ENCODE measurements around the gene SIDT2. TPM values are rescaled to one million over a fixed set of nuclear protein-coding genes. Genes with fewer than 3 reads are reported as not detected.
A peak's percentile ranks its signal among the peaks of the same experiment; 100 is the strongest.

Gene SIDT2
- total RNA-seq, 1 experiment from 2014 or later, result 27.6 TPM

DNA sequence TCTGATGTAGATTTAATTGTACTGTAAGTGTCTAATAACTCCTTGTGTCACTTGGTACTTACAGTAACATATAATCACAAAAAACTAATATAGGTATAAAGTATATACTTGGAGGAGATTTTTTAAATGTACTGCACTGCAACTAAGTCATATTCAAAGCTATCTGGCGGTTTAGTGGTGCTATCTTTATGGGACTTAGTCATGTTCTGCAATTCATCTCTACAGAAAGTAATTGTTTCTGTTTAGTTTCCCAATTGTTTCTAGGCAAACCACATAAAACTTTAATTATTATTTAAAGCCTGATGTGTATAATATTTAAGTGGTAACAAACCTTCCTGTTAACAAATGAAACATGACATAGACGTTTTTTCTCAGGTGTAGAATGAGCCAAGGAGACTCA, 26.5 kb upstream of the SIDT2 start (continued):
- TF ChIP-seq, protein P1, sequence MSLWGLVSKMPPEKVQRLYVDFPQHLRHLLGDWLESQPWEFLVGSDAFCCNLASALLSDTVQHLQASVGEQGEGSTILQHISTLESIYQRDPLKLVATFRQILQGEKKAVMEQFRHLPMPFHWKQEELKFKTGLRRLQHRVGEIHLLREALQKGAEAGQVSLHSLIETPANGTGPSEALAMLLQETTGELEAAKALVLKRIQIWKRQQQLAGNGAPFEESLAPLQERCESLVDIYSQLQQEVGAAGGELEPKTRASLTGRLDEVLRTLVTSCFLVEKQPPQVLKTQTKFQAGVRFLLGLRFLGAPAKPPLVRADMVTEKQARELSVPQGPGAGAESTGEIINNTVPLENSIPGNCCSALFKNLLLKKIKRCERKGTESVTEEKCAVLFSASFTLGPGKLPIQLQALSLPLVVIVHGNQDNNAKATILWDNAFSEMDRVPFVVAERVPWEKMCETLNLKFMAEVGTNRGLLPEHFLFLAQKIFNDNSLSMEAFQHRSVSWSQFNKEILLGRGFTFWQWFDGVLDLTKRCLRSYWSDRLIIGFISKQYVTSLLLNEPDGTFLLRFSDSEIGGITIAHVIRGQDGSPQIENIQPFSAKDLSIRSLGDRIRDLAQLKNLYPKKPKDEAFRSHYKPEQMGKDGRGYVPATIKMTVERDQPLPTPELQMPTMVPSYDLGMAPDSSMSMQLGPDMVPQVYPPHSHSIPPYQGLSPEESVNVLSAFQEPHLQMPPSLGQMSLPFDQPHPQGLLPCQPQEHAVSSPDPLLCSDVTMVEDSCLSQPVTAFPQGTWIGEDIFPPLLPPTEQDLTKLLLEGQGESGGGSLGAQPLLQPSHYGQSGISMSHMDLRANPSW (CRISPR knock-in tag; conservative IDR thresholded peaks at IDR 0.05; ENCODE audit: low read depth), result no peak
- TF ChIP-seq, protein P2, sequence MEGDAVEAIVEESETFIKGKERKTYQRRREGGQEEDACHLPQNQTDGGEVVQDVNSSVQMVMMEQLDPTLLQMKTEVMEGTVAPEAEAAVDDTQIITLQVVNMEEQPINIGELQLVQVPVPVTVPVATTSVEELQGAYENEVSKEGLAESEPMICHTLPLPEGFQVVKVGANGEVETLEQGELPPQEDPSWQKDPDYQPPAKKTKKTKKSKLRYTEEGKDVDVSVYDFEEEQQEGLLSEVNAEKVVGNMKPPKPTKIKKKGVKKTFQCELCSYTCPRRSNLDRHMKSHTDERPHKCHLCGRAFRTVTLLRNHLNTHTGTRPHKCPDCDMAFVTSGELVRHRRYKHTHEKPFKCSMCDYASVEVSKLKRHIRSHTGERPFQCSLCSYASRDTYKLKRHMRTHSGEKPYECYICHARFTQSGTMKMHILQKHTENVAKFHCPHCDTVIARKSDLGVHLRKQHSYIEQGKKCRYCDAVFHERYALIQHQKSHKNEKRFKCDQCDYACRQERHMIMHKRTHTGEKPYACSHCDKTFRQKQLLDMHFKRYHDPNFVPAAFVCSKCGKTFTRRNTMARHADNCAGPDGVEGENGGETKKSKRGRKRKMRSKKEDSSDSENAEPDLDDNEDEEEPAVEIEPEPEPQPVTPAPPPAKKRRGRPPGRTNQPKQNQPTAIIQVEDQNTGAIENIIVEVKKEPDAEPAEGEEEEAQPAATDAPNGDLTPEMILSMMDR (IDR thresholded peaks at IDR 0.05), result no peak
- TF ChIP-seq MXD4 (CRISPR knock-in tag; IDR thresholded peaks at IDR 0.05; ENCODE audit: borderline replicate concordance), result no peak
- TF ChIP-seq IRF2 (CRISPR knock-in tag; IDR thresholded peaks at IDR 0.05; ENCODE audit: borderline replicate concordance, low read depth), result no peak
- TF ChIP-seq ZNF423 (CRISPR knock-in tag; IDR thresholded peaks at IDR 0.05), result no peak
- no peak for TF ChIP-seq ESRRA (CRISPR knock-in tag; IDR thresholded peaks at IDR 0.05; ENCODE audit: borderline replicate concordance)
- no peak for TF ChIP-seq ZNF219 (CRISPR knock-in tag; IDR thresholded peaks at IDR 0.05; ENCODE audit: borderline replicate concordance)
- TF ChIP-seq, protein P3, sequence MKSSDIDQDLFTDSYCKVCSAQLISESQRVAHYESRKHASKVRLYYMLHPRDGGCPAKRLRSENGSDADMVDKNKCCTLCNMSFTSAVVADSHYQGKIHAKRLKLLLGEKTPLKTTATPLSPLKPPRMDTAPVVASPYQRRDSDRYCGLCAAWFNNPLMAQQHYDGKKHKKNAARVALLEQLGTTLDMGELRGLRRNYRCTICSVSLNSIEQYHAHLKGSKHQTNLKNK (CRISPR knock-in tag; IDR thresholded peaks at IDR 0.05), result no peak
- TF ChIP-seq TEAD4 (CRISPR knock-in tag; IDR thresholded peaks at IDR 0.05), result no peak
- no peak for TF ChIP-seq PRRX2 (CRISPR knock-in tag; IDR thresholded peaks at IDR 0.05)
- TF ChIP-seq FOXK1 (CRISPR knock-in tag; IDR thresholded peaks at IDR 0.05), result no peak
- no peak for TF ChIP-seq NFATC4 (CRISPR knock-in tag; IDR thresholded peaks at IDR 0.05)

DNA sequence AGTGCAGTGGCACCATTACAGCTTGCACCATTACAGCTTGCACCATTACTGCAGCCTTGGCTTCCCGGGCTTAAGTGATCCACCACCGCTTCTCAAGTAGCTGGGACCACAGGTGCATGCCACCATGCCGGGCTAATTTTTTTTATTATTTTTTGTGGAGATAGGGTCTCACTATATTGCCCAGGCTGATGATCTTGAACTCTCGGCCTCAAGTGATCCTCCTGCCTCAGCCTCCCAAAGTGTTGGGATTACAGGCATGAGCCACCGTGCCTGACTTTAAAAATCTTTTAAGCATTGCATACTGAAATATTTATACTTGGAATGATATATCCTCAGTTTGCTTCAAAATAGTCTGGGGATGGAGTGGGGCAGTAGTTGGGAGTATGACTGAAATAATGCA, 24.1 kb upstream of the SIDT2 start:
- ChIA-PET CTCF (interaction anchor here (1.0 kb wide), 1 partner anchor 27 kb away, joined by 3 read pairs; no protein-coding TSS in a partner anchor), POLR2A (no interaction called here)
- peak; percentile 61; the same call in 1 of the 2 replicates for TF ChIP-seq ZNF121 (CRISPR knock-in tag; IDR thresholded peaks at IDR 0.05)
- no peak for TF ChIP-seq ZNF671 (CRISPR knock-in tag; IDR thresholded peaks at IDR 0.05)
- TF ChIP-seq ZNF263 (CRISPR knock-in tag; IDR thresholded peaks at IDR 0.05; ENCODE audit: low read depth), result no peak
- DNase-seq (ENCODE audit: low spot score), result no peak
- H3K9me3 Mint-ChIP-seq, result no peaks in the 10 kb centered on the region
- no peak overlapping the region for H3K4me3 Mint-ChIP-seq
- peaks cover 39% of the 10 kb centered on the region for H3K36me3 Mint-ChIP-seq
- H3K4me1 Mint-ChIP-seq, result no peaks in the 10 kb centered on the region
- no peaks in the 10 kb centered on the region for H3K27me3 Mint-ChIP-seq (ENCODE audit: low read depth)
- H3K27ac Mint-ChIP-seq, result no peak overlapping the region
- no peak for ATAC-seq

DNA sequence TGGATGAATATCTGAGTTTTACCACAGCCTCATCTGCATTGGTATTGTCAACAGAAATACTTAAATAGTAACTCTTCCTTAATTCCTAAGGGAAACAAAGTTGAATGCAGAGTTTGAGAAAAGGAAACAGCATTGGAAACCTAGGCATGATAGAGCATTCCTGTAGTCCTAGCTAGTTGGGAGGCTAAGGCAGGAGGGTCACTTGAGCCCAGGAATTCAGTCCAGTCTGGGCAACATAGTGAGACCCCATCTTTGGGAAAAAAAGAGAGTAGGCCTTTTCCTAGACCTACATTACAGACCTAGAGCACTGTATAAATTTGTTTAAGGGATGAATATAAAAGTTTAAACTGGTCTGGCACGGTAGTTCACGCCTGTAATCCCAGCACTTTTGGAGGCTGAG, 21.0 kb upstream of the SIDT2 start:
- TF ChIP-seq SOX15 (CRISPR knock-in tag; IDR thresholded peaks at IDR 0.05) (no peak), SMAD3 (CRISPR knock-in tag; IDR thresholded peaks at IDR 0.05; ENCODE audit: borderline replicate concordance) (no peak), ZNF121 (CRISPR knock-in tag; IDR thresholded peaks at IDR 0.05) (peak; percentile 73; the same call in 1 of the 2 replicates)
- TF ChIP-seq, protein P2 (IDR thresholded peaks at IDR 0.05), result no peak
- ChIA-PET CTCF (interaction anchor here (0.5 kb wide), 1 partner anchor 188 kb away, joined by 3 read pairs; no protein-coding TSS in a partner anchor), POLR2A (interaction anchor here (1.6 kb wide), 1 partner anchor 13 kb away, joined by 5 read pairs; the partner anchor contains the start of gene PAFAH1B2)
- no peaks in the 10 kb centered on the region for H3K27me3 Mint-ChIP-seq (ENCODE audit: low read depth)
- H3K27ac Mint-ChIP-seq, result no peak overlapping the region
- H3K36me3 Mint-ChIP-seq, result peaks cover 49% of the 10 kb centered on the region
- ATAC-seq (no peak), DNase-seq (ENCODE audit: low spot score) (no peak)
- no peaks in the 10 kb centered on the region for H3K9me3 Mint-ChIP-seq
- H3K4me1 Mint-ChIP-seq, result no peaks in the 10 kb centered on the region
- no peak overlapping the region for H3K4me3 Mint-ChIP-seq

Data from WTC11 (cell line).